ENCODE data around the gene ABHD12.
A peak's percentile ranks its signal among the peaks of the same experiment; 100 is the strongest.

Gene ABHD12

DNA sequence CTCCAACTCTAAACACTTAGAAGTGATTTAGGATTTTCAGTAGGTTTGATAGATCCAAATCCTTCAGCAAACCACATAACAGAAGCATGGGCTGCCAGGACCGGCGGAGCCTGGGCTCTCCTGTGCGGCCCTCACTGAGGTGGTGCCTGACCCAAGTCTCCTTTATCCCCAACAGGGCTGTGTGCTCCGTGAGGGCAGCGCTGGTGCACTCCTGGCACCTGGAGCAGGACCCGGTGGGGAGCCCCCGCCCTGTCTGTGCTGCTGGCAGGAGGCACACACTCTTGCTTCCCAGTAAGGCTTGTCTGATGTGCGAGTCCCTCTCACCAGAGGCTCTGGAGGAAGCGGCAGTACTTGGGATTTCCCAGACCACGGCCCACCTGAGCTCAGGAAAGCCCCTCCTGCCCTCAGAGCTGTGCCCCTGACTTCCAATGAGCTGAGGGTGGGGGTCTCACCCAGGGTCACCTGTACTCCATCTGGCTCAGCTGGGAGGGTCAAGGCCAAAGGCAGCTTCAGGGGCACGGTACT is 86.5 kb downstream of the ABHD12 start:
- DNase-seq: no peak

DNA sequence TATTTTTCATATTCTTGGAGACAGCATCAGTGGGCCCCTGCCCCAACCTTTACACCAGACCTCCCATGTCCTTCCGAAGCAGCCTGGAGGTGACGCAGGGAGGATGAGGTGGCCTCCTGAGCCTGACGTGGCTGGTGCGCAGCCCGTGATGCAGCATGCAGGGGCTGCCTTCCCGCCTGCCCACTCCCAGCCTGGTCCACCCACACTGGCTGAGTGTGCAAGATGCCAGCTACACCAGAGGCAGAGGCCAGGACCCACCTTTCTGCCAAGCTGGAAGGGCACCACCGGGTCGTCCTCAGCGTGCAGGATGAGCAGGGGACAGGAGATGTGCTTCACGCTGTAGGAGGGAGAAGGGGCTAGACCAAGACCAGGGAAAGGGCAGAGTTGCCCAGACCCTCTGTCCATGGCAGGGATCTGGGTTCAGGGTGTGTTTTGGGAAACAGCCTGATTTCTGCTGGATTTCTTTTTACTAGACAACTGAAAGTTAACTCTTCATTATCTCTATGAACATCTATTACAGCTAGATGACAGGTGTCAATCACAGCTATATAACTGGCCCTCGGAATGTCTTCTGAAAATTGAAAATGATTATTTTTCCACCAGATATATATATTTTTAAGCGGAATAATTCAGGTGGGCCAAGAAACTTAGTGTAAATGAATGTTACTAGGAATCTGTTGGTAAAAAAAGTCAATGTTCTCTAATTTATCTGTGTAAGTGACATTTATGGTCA is 87.2 kb downstream of the ABHD12 start:
- no peak for DNase-seq

DNA sequence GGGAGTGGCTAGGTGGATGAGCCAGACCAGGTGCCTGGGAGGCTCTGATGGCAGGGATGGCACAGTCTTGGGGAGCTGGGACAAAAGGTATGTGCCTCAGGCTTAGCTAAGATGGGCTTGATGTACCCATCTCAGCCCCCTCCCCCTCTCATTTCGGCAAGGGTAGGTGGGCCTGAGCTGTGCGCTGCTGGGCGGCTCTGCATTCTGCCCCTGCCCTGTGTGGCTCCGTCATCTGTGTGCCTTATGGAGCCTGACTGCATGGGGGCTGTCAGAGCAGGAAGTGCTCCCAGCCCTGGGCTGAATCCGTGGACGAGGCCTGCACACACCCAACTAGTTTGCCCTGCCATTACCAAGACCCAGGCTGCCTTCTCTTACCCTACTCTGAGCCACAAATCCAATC is 88.0 kb downstream of the ABHD12 start:
- DNase-seq: no peak

DNA sequence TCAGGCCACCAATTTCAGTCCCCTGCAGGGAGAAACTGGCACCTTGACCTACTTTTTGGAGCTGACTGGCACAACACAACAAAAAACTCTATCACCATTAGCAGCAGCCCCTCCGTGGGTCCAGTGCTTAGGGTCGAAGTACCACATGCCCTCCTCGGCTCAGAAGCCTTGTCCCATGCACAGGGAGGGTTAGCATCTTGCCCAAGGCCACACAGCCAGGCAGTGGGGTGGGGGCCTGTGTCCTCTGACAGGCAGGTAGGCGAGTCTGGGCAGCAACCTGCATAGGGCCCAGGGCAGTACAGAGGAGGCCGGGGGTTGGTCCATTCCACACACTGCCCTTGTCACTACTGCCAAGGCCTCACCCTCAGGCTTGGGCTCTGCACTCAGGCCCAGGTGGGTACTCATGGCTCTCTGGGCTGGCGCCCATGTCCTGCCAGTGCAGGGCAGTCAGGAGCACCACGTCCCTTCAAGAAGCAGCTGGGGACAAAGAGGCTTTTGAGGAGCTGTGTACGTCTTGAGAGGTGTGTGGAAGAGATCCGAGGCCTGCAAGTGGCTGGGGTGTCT is 89.2 kb downstream of the ABHD12 start:
- no peak for DNase-seq

DNA sequence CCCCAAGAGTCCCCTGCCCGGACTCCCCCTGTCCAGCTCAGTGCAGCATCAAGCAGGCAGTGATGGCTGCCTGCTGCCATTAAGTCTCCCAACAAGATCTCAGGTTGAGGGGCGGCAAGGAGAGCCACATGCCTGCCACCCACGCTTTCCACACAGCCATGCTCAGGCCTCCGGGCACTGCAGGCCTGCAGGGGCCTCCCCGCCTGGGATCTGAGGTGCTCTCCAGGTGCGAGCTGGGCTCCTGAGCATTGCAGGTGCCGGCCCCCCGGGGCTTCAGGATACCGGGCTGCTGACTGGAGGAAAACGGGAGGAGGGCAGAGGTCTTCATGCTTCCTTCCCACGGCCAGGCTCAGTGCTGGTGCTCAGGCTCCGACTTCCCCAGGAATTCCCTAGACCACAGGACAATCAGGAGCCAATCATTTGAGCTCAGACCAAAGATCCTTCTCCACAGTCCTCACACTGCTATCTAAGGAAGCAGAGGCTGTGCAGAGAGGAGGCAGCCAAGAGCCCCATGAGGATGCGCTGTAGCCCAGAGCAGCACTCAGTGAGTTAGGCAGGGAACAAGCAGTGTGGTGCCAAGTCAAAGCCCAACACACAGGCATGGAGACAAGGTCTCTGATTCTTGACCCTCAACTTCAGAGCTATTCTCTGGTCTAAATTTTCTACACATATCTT is 90.0 kb downstream of the ABHD12 start:
- DNase-seq: no peak

DNA sequence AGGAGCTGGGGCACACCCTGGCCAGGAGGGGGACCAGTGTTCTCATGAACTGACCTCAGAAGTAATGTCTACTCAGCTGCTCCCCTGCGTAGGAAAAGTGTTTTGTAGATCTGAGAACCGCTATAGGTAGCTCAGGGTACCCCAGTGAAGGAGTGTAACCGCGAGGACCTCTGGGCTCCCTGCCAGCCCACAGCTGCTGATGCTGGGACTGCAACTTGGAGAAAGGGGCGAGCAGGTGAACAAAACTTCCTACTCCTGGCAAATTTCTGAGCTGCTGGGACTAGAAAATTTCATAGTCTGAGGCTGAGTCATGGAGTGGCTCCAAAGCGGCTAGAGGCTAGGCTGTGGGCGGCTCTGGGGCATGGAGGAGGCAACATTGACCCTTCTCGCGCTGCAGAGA is 90.8 kb downstream of the ABHD12 start:
- DNase-seq: no peak

DNA sequence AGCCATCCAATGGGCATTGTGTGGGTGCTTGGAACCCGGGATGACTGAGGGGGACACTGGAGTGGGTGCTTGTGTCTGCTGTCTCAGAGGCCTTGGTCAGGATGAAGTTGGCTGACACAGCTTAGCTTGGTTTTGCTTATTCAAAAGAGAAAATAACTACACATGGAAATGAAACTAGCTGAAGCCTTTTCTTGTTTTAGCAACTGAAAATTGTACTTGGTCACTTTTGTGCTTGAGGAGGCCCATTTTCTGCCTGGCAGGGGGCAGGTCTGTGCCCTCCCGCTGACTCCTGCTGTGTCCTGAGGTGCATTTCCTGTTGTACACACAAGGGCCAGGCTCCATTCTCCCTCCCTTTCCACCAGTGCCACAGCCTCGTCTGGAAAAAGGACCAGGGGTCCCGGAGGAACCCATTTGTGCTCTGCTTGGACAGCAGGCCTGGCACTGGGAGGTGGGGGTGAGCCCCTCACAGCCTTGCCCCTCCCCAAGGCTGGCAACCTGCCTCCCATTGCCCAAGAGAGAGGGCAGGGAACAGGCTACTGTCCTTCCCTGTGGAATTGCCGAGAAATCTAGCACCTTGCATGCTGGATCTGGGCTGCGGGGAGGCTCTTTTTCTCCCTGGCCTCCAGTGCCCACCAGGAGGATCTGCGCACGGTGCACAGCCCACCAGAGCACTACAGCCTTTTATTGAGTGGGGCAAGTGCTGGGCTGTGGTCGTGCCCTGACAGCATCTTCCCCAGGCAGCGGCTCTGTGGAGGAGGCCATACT is 93.3 kb downstream of the ABHD12 start:
- DNase-seq: no peak

DNA sequence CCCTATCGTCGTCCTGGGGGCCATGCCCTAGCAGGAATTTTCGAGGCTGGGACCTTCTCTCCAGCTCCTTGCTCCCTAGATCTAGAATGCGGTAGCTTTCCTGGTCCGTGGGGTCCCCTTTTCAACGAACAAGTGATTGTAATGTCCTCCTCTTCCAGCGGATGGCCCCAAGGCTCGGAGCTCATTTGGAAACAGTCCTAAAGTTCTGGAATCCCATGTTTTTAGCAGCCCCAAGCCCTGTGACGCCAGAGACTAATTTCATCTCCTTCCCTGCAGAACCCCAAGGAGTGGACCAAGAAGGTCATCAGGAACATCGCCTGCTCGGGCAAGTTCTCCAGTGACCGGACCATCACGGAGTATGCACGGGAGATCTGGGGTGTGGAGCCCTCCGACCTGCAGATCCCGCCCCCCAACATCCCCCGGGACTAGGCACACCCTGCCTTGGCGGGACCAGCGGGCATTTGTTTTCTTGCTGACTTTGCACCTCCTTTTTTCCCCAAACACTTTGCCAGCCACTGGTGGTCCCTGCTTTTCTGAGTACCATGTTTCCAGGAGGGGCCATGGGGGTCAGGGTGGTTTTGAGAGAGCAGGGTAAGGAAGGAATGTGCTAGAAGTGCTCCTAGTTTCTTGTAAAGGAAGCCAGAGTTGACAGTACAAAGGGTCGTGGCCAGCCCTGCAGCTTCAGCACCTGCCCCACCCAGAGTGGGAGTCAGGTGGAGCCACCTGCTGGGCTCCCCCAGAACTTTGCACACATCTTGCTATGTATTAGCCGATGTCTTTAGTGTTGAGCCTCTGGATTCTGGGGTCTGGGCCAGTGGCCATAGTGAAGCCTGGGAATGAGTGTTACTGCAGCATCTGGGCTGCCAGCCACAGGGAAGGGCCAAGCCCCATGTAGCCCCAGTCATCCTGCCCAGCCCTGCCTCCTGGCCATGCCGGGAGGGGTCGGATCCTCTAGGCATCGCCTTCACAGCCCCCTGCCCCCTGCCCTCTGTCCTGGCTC is 94.2 kb downstream of the ABHD12 start:
- no peak for DNase-seq

DNA sequence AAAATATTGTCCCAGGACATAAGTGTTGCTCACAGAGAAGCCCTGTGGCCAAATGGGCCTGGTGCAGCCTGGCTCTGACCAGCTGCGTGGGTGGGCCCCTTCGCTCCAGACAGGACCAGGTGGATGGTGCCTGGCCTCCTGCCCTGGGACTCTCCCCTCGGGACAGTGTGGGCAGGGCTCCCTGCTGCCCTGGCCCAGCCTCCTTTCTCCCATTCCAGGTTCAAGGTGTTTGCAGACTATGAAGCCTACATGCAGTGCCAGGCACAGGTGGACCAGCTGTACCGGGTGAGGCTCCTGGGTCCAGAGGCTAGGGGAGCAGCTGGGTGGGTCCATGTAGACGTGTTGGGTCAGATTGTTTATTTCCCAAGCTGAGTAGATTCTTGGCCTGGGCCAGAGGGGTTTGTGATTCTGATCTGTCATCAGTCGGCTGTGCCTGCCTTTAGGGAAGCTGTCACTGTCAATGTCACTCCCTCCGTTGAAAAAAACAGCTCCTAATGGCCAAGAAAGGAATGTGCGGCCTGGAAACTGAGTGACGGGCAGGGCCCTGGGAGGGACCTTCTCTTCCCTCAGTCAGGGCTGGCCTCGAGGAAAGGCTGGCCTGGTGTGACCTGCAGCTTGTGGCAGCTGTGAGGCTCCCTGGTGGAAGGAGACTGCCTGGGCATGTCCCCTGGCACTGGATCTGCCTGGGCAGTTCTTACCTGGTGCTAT is 95.1 kb downstream of the ABHD12 start:
- no peak for DNase-seq

DNA sequence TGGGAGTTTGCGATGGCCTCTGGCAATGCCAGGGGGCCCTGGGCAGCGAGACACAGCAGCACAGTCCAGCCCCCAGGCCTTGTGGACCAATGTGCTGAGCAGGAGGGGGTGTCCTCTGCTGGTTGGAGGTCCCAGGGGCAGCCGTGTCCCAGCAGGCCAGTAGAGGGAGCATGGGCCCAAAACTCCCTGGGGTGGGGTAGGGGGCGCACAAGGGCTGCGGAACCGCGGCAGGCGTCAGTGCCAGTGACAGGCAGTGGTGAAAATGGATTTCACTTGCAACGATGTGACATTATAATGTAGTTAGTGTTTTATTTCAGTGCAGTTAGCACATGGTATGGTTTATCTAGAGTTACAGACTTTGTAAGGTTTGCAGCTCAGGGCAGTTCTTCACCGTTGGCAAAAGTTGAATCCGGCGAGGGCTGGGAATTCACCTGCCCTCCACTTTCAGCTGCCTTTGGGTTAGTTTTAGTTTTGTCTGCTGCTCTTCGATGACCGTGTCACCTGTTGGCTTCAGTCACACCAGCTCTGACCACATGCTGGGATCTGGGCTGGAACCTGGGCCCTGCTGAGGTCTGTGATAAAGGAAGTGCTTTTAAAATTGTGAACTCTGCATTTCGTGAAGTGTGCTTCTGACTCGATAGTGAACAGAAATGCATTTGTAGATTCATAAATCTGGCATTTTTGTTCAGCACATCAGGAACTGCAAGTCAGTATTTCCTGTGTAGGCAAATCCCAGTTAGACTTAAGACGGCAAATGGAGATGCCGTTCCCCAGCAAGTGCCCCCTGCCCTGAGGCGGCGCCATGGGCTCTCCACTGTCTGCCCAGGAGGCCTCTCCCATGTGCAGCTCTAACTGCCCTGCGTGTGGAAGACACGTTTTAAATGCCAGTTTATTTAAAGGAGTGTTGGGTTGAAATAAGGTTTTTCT is 95.9 kb downstream of the ABHD12 start:
- peak; percentile 56 for DNase-seq

DNA sequence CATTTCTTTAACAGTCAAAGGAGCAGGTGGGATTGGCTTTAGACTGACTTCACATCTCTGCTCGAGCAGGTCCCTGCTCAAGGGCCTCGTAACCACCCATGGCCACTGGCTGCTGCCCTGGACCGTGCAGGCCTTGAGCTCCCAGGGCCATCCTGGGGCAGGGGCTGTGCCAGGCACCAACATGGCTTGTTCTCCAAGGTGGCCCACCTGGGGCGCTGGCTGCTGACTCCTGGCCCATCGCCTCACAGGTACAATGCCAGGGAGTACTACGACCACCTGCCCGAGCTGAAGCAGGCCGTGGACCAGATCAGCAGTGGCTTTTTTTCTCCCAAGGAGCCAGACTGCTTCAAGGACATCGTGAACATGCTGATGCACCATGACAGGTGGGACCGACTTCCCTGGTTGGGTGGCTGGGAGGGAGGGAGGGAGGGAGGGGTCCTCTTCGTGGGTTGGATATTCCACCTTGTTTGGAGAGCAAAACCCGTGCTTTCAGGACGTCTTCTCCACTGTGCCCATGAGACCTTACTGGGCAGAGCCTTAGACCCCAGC is 96.7 kb downstream of the ABHD12 start:
- DNase-seq: no peak

DNA sequence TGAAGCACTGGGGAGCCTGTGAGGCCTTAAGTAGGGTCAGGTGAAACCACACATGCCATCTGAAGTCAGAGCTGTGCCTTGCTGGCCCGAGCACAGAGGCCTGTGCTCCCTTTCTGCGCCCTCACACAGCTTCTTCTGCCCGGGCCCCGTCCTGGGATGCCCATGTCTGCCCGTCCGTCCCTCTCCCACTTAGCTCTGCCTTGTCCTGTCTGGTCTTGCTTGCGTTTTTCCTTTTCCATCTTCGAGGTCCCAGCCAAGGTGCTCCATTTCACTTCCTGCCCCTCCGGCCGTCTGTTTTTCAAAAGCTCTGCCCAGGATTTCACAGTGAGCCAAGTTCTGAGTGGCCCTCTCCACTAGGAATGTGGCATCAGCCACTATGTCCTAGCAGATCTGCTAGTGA is 97.1 kb downstream of the ABHD12 start:
- no peak for DNase-seq

DNA sequence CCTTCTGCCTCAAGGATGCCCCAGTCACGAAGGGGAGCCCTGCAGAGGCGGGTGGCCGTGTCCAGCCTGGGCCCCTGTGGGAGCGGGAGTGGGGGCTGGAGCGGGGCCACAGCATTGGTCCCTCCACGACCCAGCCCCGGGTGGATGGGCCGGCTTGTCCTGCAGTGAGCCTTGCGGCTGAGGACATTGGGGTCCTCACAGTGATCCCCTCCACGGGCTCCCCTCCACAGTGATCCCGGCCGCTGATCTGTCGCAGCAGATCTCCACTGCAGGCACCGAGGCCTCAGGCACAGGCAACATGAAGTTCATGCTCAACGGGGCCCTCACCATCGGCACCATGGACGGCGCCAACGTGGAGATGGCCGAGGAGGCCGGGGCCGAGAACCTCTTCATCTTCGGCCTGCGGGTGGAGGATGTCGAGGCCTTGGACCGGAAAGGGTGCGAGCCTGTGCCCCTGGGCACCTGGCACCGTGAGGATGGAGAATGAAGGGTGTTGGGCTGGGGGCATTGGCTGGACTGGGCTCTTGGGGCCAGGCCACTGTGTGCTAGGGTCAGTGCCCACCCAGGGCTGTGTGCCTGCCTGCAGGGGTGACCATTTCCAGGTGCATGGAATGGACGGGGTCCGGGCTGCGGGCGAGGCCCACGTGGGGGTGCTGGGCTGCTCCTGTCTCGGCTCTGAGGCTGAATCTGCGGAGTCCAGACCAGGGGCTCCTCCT is 98.3 kb downstream of the ABHD12 start:
- no peak for DNase-seq

DNA sequence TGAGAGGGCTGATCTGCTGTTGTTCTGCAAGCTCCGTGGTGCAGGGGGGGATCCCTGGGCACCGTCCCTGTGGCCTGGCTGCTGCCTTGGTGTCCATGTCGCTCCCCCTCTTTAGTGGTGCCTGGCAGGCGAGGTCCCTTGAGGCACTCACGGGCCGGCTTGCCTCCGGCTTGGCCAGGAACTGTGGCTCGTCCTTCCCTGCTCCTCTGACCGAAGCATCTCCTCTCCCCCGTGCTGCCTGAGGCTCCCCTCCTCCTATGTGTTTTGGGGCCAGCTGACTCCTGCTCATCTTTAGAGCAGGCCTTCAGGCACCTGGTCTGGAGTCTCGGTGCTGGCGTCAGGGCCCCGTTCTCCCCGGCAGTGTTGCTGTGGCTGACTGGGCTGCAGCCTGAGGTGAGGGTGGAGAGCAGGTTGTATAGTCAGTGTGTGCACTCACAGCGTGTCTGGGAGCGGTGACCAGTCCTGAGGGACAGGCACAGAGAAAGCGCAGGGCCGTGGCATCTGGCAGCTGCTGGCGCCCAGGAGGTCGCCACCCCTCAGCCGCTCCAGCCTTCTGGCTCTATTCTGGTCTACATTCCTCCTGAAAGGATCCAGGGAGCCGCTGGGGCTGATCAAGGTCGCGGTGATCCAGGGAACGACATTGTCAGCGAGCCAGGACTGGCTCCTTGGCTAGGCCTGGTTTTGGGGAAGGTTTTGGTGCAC is 99.1 kb downstream of the ABHD12 start:
- no peak for DNase-seq

DNA sequence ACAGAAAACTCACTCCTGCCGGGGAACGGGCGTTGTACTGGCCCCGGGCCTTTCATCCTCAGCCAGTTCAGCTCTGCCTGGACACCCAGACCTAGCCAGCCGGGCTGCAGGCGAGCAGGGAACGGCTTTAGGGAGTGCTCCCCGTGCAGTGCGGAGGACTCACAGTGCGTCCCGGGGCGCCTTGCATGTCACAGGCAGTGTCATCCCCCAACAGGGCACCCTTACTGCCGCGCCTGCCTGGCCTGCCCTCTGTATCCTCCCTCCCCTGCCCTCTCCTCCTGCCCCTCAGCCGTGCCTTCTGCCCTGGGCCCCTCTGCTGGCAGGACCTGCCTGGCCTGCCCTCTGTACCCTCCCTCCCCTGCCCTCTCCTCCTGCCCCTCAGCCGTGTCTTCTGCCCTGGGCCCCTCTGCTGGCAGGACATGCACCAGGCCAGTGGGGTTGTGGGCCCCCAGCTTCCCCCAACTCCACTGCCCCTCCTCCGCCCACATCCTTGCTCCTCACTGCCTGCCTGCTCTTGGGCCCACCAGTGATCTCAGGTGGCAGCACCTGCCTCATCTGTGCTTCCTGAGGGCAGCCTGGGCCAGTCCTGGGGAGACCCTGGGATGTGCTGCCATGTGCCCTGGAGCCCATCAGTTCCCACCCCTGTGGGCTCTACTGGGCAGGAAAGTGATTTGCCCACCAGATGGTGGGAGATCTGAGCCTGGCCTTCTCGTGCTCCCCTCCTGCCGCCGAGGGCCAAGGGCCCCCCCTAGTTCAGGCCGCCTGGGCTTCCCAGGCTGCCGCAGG is 99.8 kb downstream of the ABHD12 start:
- no peak for DNase-seq

DNA sequence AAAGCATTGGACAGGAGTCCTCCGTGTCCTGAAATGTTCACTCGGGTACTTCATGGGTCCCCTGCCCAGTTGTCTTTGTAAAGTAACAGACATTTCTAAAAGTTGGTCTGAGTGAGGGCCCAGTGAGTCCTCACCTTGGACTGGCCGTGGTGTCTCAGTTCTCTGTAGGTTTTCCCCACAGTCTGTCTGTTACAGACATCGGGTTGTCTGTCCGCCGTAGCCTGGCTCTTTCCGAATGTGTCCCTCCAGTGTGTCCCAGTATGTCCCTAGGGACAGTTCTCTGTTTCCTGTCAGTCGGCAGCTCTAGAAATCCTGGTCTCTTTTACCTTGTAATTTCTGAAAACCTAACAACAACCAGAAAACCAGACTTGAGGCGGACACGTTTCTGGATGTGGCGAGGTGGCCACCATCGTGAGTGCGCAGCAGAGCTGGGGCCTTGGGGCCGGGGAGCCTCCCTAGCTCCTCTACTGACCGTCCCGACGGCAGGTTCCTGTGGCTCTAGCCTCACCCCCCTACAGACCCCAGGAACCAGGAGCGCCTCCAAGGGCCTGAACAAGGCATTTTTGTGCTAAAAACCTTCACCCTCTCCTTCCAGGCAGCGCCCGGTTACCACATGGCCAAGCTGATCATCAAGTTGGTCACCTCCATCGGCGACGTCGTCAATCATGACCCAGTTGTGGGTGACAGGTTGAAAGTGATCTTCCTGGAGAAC is 100.6 kb downstream of the ABHD12 start:
- no peak for DNase-seq

Data from fibroblast of skin of right quadriceps (primary cell).